HEK293 (cell line): ENCODE results near the gene RAB11FIP3.

Experiments used
- BCL11A ChIP-seq: fragments of 450-650 bp; formaldehyde crosslinking; IDR thresholded peaks from 2 replicates; pipeline ENCODE4 v1.5.1; 2016; ENCODE audit warnings: low read depth, missing biosample characterization, missing genetic modification characterization
- ELK4 ChIP-seq: IDR thresholded peaks from 2 replicates; pipeline ENCODE4 v1.6.1; 2011; ENCODE audit warnings: mild to moderate bottlenecking, low read depth, low read length, borderline replicate concordance
- GFI1B ChIP-seq: fragments of 450-650 bp; formaldehyde crosslinking; IDR thresholded peaks from 2 replicates; pipeline ENCODE4 v1.5.1; 2016; ENCODE audit warnings: missing biosample characterization, missing genetic modification characterization
- KLF17 ChIP-seq: fragments of 450-650 bp; formaldehyde crosslinking; IDR thresholded peaks from 2 replicates; pipeline ENCODE4 v1.5.1; 2016; ENCODE audit warnings: missing biosample characterization, missing genetic modification characterization
- PRDM10 ChIP-seq: fragments of 450-650 bp; formaldehyde crosslinking; IDR thresholded peaks from 2 replicates; pipeline ENCODE4 v1.5.1; 2016; ENCODE audit warnings: missing biosample characterization, missing genetic modification characterization
- REPIN1 ChIP-seq: fragments of 450-650 bp; formaldehyde crosslinking; IDR thresholded peaks from 2 replicates; pipeline ENCODE4 v1.5.1; 2017; ENCODE audit warnings: missing biosample characterization, missing genetic modification characterization, low read depth
- SCRT1 ChIP-seq: fragments of 450-650 bp; formaldehyde crosslinking; IDR thresholded peaks from 2 replicates; pipeline ENCODE4 v1.5.1; 2016; ENCODE audit warnings: missing biosample characterization, missing genetic modification characterization, borderline replicate concordance
- SCRT2 ChIP-seq: fragments of 450-650 bp; formaldehyde crosslinking; IDR thresholded peaks from 2 replicates; pipeline ENCODE4 v1.5.1; 2016; ENCODE audit warnings: missing biosample characterization, missing genetic modification characterization
- ZBTB17 ChIP-seq: fragments of 450-650 bp; formaldehyde crosslinking; IDR thresholded peaks from 2 replicates; pipeline ENCODE4 v1.5.1; 2016; ENCODE audit warnings: missing biosample characterization, missing genetic modification characterization
- ZBTB44 ChIP-seq: fragments of 450-650 bp; IDR thresholded peaks from 2 replicates; pipeline ENCODE4 v1.5.1; 2018; ENCODE audit warnings: missing biosample characterization, mild to moderate bottlenecking, missing genetic modification characterization
- ZBTB48 ChIP-seq: fragments of 450-650 bp; formaldehyde crosslinking; IDR thresholded peaks from 2 replicates; pipeline ENCODE4 v1.5.1; 2016; ENCODE audit warnings: missing biosample characterization, missing genetic modification characterization
- ZBTB49 ChIP-seq: fragments of 450-650 bp; formaldehyde crosslinking; IDR thresholded peaks from 2 replicates; pipeline ENCODE4 v1.5.1; 2016; ENCODE audit warnings: missing biosample characterization, missing genetic modification characterization, low read depth
- ZEB2 ChIP-seq: fragments of 450-650 bp; formaldehyde crosslinking; IDR thresholded peaks from 2 replicates; pipeline ENCODE4 v1.5.1; 2016; ENCODE audit warnings: missing biosample characterization, missing genetic modification characterization
- ZFP69B ChIP-seq: fragments of 450-650 bp; formaldehyde crosslinking; IDR thresholded peaks from 2 replicates; pipeline ENCODE4 v1.5.1; 2016; ENCODE audit warnings: missing biosample characterization, missing genetic modification characterization
- ZNF175 ChIP-seq: fragments of 450-650 bp; formaldehyde crosslinking; IDR thresholded peaks from 2 replicates; pipeline ENCODE4 v1.5.1; 2016; ENCODE audit warnings: missing biosample characterization, missing genetic modification characterization
- ZNF211 ChIP-seq: fragments of 450-650 bp; formaldehyde crosslinking; IDR thresholded peaks from 2 replicates; pipeline ENCODE4 v1.5.1; 2016; ENCODE audit warnings: low read depth, missing biosample characterization, missing genetic modification characterization
- ZNF214 ChIP-seq: fragments of 450-650 bp; formaldehyde crosslinking; IDR thresholded peaks from 2 replicates; pipeline ENCODE4 v1.5.1; 2017; ENCODE audit warnings: missing biosample characterization, mild to moderate bottlenecking, missing genetic modification characterization, borderline replicate concordance
- ZNF221 ChIP-seq: fragments of 450-650 bp; formaldehyde crosslinking; IDR thresholded peaks from 2 replicates; pipeline ENCODE4 v1.5.1; 2017; ENCODE audit warnings: missing biosample characterization, missing genetic modification characterization, borderline replicate concordance
- ZNF266 ChIP-seq: fragments of 450-650 bp; formaldehyde crosslinking; IDR thresholded peaks from 2 replicates; pipeline ENCODE4 v1.5.1; 2016; ENCODE audit warnings: missing biosample characterization, missing genetic modification characterization, low read depth
- ZNF311 ChIP-seq: fragments of 450-650 bp; formaldehyde crosslinking; IDR thresholded peaks from 2 replicates; pipeline ENCODE4 v1.5.1; 2017; ENCODE audit warnings: missing biosample characterization, missing genetic modification characterization, borderline replicate concordance
- ZNF404 ChIP-seq: fragments of 450-650 bp; formaldehyde crosslinking; IDR thresholded peaks from 2 replicates; pipeline ENCODE4 v1.5.1; 2017; ENCODE audit warnings: missing biosample characterization, missing genetic modification characterization
- ZNF473 ChIP-seq: fragments of 450-650 bp; formaldehyde crosslinking; IDR thresholded peaks from 2 replicates; pipeline ENCODE4 v1.5.1; 2017; ENCODE audit warnings: missing biosample characterization, missing genetic modification characterization
- ZNF488 ChIP-seq: fragments of 450-650 bp; formaldehyde crosslinking; IDR thresholded peaks from 2 replicates; pipeline ENCODE4 v1.5.1; 2016; ENCODE audit warnings: missing biosample characterization, missing genetic modification characterization
- ZNF560 ChIP-seq: fragments of 450-650 bp; formaldehyde crosslinking; IDR thresholded peaks from 2 replicates; pipeline ENCODE4 v1.5.1; 2017; ENCODE audit warnings: missing biosample characterization, missing genetic modification characterization, borderline replicate concordance
- ZNF621 ChIP-seq: fragments of 450-650 bp; formaldehyde crosslinking; IDR thresholded peaks from 2 replicates; pipeline ENCODE4 v1.5.1; 2017; ENCODE audit warnings: missing biosample characterization, missing genetic modification characterization
- ZNF660 ChIP-seq: fragments of 450-650 bp; IDR thresholded peaks from 2 replicates; pipeline ENCODE4 v1.5.1; 2018; ENCODE audit warnings: missing biosample characterization, mild to moderate bottlenecking, missing genetic modification characterization
- ZNF76 ChIP-seq: fragments of 450-650 bp; formaldehyde crosslinking; IDR thresholded peaks from 2 replicates; pipeline ENCODE4; 2016; ENCODE audit warnings: low read depth, missing biosample characterization, missing genetic modification characterization, borderline replicate concordance
- ZSCAN16 ChIP-seq: fragments of 450-650 bp; formaldehyde crosslinking; IDR thresholded peaks from 2 replicates; pipeline ENCODE4 v1.5.1; 2016; ENCODE audit warnings: missing biosample characterization, missing genetic modification characterization
- ZSCAN30 ChIP-seq: fragments of 450-650 bp; IDR thresholded peaks from 2 replicates; pipeline ENCODE4 v1.5.1; 2018; ENCODE audit warnings: missing biosample characterization, mild to moderate bottlenecking, missing genetic modification characterization, moderate library complexity
- ZXDB ChIP-seq: fragments of 450-650 bp; formaldehyde crosslinking; IDR thresholded peaks from 2 replicates; pipeline ENCODE4 v1.5.1; 2016; ENCODE audit warnings: missing biosample characterization, missing genetic modification characterization

The RAB11FIP3 gene

GRCh38 chr16:525520-526180 lies 100.2 kb downstream of the RAB11FIP3 start (continued):
- TF ChIP-seq PRDM10 (tag by site-specific recombination) (peak; percentile 91), ZNF175 (no peak), ZNF404 (tag by site-specific recombination) (no peak), ZEB2 (tag by site-specific recombination) (peak; percentile 20; the same call in 1 of the 2 replicates), BCL11A (tag by site-specific recombination) (no peak), KLF17 (peak; percentile 34; the same call in 1 of the 2 replicates), ZSCAN16 (tag by site-specific recombination) (no peak), ZSCAN30 (no peak), ZNF211 (no peak), ZBTB49 (tag by site-specific recombination) (no peak), REPIN1 (tag by site-specific recombination) (no peak), ZBTB44 (tag by site-specific recombination) (no peak), GFI1B (no peak), ZNF266 (tag by site-specific recombination) (no peak), ELK4 (no peak), ZBTB17 (tag by site-specific recombination) (peak; percentile 84), ZNF214 (tag by site-specific recombination) (no peak), ZBTB48 (tag by site-specific recombination) (peak; percentile 54; the same call in 1 of the 2 replicates), ZNF660 (0 out of 2 replicates have a peak, but pooled peaks have one; percentile 42), ZXDB (tag by site-specific recombination) (no peak), ZNF473 (tag by site-specific recombination) (no peak), ZNF76 (tag by site-specific recombination) (no peak), ZNF311 (tag by site-specific recombination) (no peak), ZNF488 (no peak), SCRT1 (tag by site-specific recombination) (peak; percentile 90), ZNF221 (no peak), ZNF560 (tag by site-specific recombination) (no peak), ZFP69B (tag by site-specific recombination) (no peak), ZNF621 (tag by site-specific recombination) (no peak), SCRT2 (tag by site-specific recombination) (peak; percentile 99)
